Vagina (tissue), 2 donors: ENCODE results near the gene FUT6. TPM values are rescaled to one million over a fixed set of nuclear protein-coding genes. Genes with fewer than 3 reads are reported as not detected.

Experiments
- DNase-seq, 2 donors: peaks; one replicate each; pipeline ENCODE4 v3.0.0-alpha.2; 2017; ENCODE audit errors: extremely low spot score in 2 of 2
- H3K27ac ChIP-seq: fragments of 200-600 bp; sonication (generic); one replicate; pipeline ENCODE4 v1.5.1; 2019
- H3K27me3 ChIP-seq: fragments of 200-600 bp; sonication (generic); one replicate; pipeline ENCODE4 v1.5.1; 2019
- H3K36me3 ChIP-seq, 2 donors: fragments of 200-600 bp; sonication (generic); one replicate each; pipeline ENCODE4 v1.5.1; 2017 to 2019
- H3K4me1 ChIP-seq: fragments of 200-600 bp; sonication (generic); one replicate; pipeline ENCODE4 v1.5.1; 2019
- H3K4me3 ChIP-seq, 2 donors: fragments of 200-600 bp; sonication (generic); 1 replicate in 1 of 2; 2 replicates in 1 of 2; pipeline ENCODE4 v1.5.1; 2016 to 2019
- H3K9me3 ChIP-seq: fragments of 200-600 bp; sonication (generic); one replicate; pipeline ENCODE4 v1.5.1; 2019
- POLR2A ChIP-seq, 2 donors: fragments of 450-650 bp; IDR thresholded peaks; one replicate each; pipeline ENCODE4 v1.6.1; 2017; ENCODE audit warnings: antibody characterized with exemption in 2 of 2, mild to moderate bottlenecking in 2 of 2, moderate library complexity in 2 of 2
- POLR2AphosphoS5 ChIP-seq, 2 donors: sonication (generic); formaldehyde crosslinking; IDR thresholded peaks; one replicate each; pipeline ENCODE4 v1.9.0; 2017; ENCODE audit warnings: antibody characterized with exemption in 2 of 2, mild to moderate bottlenecking in 2 of 2, low read depth in 1 of 2; ENCODE audit not compliant: insufficient read depth in 1 of 2
- intact Hi-C: fragments of 100-400 bp; cut with DNase I; formaldehyde crosslinking; loops from one replicate; pipeline ENCODE4 v1.15.1; 2023
- total RNA-seq: library from RNA; depleted of rRNA; stranded (reverse); fragments of >200 nt; gene quantifications from one replicate; pipeline ENCODE4 v1.2.3, GENCODE V29; 2016
- TF ChIP-seq, protein P1 (sequence below), 3 experiments: fragments of 450-650 bp in 2 of 3; fragments of 200-600 bp in 1 of 3; sonication (generic) in 1 of 3; IDR thresholded peaks; one replicate each; pipeline ENCODE4 v1.5.1; 2017 to 2019; ENCODE audit warnings: antibody characterized with exemption in 3 of 3, mild to moderate bottlenecking in 2 of 3, moderate library complexity in 2 of 3

FUT6 gene
- total RNA-seq, 1 donor from 2014 or later: 36.8 TPM

DNA sequence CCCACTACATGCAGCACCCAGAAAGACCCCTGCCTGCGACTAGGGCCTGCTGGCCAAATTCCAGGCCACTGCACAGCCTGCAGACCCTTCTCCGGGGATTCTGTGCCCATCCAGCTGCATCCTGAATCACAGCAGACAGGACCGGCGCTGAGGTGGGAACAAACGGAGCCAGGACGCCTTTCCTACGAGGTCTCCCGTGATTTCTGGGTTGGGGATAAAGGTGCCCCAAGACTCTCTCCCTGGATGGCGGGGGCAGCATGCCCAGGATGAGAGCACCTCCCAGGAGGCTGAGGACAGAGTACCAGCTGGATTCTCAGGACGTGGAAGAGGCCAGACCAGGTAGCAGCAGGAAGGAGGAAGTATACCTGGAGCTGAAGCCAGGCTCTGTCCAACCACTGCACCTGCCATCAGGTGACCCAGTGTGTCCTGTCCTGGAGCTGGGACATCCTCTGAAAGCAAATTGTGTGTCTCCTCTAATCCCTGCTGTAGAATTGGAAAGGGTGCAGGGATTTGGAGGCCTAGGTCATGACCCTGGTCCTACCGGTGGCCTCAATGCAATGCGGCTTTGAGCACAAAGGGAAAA lies 34.2 kb upstream of the FUT6 start:
- TF ChIP-seq POLR2A (IDR thresholded peaks at IDR 0.05) (no peak), POLR2AphosphoS5 (IDR thresholded peaks at IDR 0.05; ENCODE audit: insufficient read depth in 1 of 2, low read depth in 1 of 2) (no peak)
- TF ChIP-seq, protein P1, sequence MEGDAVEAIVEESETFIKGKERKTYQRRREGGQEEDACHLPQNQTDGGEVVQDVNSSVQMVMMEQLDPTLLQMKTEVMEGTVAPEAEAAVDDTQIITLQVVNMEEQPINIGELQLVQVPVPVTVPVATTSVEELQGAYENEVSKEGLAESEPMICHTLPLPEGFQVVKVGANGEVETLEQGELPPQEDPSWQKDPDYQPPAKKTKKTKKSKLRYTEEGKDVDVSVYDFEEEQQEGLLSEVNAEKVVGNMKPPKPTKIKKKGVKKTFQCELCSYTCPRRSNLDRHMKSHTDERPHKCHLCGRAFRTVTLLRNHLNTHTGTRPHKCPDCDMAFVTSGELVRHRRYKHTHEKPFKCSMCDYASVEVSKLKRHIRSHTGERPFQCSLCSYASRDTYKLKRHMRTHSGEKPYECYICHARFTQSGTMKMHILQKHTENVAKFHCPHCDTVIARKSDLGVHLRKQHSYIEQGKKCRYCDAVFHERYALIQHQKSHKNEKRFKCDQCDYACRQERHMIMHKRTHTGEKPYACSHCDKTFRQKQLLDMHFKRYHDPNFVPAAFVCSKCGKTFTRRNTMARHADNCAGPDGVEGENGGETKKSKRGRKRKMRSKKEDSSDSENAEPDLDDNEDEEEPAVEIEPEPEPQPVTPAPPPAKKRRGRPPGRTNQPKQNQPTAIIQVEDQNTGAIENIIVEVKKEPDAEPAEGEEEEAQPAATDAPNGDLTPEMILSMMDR (IDR thresholded peaks at IDR 0.05): no peak
- Histone ChIP-seq H3K9me3 (no peaks in the 10 kb centered on the region), H3K27me3 (no peaks in the 10 kb centered on the region), H3K4me1 (no peaks in the 10 kb centered on the region), H3K36me3 (no peaks in the 10 kb centered on the region), H3K4me3 (no peak overlapping the region), H3K27ac (no peak overlapping the region)
- DNase-seq: no peak
- intact Hi-C loops: no loop called here

DNA sequence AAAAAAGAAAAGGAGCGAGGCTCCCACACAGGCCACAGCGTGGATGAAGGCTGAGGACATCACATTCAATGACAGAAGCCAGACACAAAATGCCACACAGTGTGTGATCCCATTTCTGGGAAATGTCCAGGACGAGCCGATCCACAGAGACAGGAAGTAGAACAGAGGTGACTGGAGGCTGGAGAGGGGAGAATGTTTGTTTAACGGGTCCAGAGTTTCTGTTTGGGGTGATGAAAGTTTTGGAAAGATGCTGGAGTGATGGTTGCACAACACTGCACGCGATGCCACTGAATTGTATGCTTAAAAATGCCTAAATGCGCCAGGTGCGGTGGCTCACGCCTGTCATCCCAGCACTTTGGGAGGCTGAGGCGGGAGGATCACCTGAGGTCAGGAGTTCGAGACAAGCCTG lies 31.5 kb upstream of the FUT6 start:
- TF ChIP-seq POLR2AphosphoS5 (IDR thresholded peaks at IDR 0.05; ENCODE audit: insufficient read depth in 1 of 2, low read depth in 1 of 2): no peak
- TF ChIP-seq, protein P1 (IDR thresholded peaks at IDR 0.05): no peak
- TF ChIP-seq POLR2A (IDR thresholded peaks at IDR 0.05): no peak
- Histone ChIP-seq H3K36me3 (no peaks in the 10 kb centered on the region), H3K4me3 (no peak overlapping the region), H3K4me1 (no peaks in the 10 kb centered on the region), H3K27me3 (no peaks in the 10 kb centered on the region), H3K9me3 (no peaks in the 10 kb centered on the region), H3K27ac (no peak overlapping the region)
- no peak for DNase-seq
- intact Hi-C loops: no loop called here

DNA sequence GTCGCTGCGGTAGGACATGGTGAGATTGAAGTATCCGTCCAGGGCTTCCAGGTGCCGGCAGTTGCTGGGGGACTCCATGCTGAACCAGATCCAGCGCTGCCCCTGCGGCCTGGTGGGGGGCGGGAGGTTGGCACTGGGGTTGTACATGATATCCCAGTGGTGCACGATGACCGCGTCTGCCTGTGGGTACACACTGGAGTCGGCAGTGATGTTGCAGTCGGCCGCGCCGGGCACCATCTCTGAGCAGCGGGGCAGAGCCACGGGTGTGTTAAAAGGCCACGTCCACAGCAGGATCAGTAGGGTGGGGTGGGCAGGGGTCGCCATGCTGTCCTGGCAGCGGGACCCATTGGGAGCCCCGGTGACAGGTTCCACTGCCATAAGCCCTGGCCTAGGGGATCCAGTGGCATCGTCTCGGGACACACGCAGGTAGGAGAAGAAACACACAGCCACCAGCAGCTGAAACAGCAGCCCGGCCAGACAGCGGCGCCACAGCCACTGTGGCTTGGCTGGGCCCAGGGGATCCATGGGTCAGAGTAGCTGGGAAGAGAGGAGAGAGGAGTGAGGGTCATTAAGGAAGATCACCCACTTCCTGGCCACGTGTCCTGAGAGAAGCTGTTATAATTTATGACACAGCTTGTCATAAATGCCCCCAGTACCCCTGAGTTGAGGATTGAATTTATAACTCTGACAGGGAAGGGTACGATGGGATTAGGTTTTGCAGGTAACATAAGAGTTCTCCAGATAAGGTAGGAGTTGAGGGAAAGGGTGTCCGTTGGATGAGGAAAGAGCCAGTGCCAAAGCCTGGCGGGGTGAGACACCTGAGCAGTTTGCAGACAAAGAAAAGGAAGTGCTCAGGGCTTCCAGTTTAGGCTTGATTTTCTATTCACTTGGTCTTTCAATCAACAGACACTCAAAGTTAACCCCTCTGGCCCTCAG lies 28.0 kb upstream of the FUT6 start:
- H3K36me3 ChIP-seq: no peaks in the 10 kb centered on the region
- TF ChIP-seq, protein P1 (IDR thresholded peaks at IDR 0.05): no peak
- TF ChIP-seq POLR2A (IDR thresholded peaks at IDR 0.05) (no peak), POLR2AphosphoS5 (IDR thresholded peaks at IDR 0.05; ENCODE audit: insufficient read depth in 1 of 2, low read depth in 1 of 2) (no peak)
- intact Hi-C loops: no loop called here
- H3K9me3 ChIP-seq: no peaks in the 10 kb centered on the region
- DNase-seq: no peak
- no peak overlapping the region for H3K27ac ChIP-seq
- no peak overlapping the region for H3K4me3 ChIP-seq
- H3K4me1 ChIP-seq: no peaks in the 10 kb centered on the region
- no peaks in the 10 kb centered on the region for H3K27me3 ChIP-seq

DNA sequence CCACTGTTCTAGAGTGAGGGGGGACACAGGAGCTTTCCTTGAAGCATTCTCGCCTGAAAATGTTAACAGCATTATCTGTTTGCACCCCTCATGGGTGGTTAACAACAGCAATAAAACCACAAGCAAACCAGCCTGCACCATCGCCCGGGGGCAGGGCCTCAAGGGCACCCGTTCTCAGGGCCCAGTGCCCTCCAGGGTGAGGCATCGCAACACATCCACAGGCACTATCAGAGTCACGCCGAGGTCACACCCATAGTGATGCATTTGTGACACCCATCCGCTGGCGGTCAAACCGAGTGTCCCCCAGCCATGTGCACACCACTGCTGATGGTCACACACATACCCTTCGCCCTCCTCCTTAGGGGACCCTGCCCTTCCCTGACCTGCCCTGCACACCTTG lies 26.3 kb upstream of the FUT6 start:
- Histone ChIP-seq H3K27me3 (no peaks in the 10 kb centered on the region), H3K9me3 (no peaks in the 10 kb centered on the region), H3K36me3 (no peaks in the 10 kb centered on the region), H3K27ac (no peak overlapping the region), H3K4me3 (no peak overlapping the region), H3K4me1 (no peaks in the 10 kb centered on the region)
- DNase-seq: no peak
- TF ChIP-seq, protein P1 (IDR thresholded peaks at IDR 0.05): no peak
- intact Hi-C loops: no loop called here
